GM18868 (cell line): Measurements from ENCODE around the gene AURKAIP1.
A peak's percentile ranks its signal among the peaks of the same experiment; 100 is the strongest.

ENCODE experiments used
- ATAC-seq: cut with Tn5 transposase; IDR thresholded peaks from one replicate; pipeline ENCODE4 v1.9.1; 2021; ENCODE audit warnings: mild to moderate bottlenecking, moderate library complexity; ENCODE audit not compliant: unreplicated experiment

AURKAIP1 gene

DNA sequence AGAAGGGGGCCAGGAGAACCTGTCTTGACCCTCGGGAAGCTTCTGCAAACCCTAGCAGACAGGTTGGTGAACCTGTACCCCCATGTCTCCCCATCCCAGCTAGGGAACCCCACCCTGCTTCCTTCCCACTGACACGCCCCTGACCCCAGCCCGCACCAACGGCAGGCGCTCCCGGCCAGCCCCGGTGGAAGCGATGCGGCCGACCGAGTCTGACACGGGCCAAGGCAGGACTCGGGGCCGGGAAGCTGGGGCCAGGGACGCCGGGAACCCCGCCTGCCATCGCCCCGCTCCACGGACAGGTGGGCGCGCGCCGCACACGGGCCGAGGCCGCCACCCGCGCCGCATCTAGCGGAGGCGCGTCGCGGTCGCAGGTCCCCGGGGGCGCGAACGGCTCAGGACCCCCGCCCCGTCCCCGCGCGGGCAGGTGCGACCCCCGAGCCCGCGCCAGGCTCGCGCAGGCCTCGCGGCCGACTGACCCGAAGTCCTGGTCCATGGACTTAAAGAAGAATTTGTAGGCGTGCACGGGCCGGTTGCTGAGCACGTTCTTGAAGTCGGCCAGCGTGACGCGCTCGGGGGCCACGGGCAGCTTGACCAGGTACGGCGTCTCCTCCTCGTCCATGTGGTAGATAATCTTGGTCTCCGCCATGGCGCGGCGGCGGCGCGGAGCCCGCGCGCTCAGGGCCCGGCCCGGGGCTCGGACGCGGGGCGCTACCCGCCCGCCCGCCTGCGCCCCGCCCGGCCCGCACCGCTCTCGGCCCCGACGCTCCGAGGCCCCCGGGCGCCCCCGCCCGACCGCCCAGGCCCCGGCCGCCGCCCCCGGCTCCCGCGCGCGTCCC lies 26.4 kb downstream of the AURKAIP1 start:
- ATAC-seq: peak; percentile 29

DNA sequence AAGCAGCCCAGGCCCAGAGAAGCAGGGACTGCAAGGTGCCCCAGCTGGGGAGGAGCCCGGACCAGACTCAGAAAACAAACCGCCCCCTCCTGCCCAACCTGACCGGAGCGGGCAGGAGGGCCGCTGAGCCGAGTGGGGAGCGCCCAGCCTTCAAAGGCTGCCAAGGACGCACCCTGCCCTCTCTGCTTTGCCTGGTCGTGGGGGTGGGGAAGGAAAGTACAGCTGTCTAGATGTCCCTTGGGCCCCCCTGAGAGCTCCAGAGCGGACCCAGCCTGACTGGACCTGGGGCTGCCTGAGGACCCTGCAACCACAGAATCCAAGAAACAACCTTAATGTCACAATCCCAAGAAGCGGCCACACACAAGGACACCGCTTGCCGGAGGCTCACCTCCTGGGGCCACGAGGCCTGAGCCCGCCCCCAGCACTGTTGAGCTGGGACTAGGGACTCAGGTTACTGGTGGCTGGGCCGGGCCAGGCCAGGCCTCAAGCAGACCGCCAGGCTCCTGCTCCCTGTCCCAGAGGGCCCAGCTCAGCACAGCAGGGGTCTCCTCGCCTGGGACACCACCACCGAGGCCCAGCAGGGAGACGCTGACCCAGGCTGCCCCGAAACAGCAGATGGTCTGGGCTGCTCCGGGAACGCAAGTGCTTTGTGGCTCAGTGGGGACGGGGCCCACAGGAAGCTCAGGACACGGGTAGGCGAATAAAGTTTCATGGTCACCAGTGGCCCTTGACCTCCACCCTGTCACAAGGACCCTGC lies 27.2 kb downstream of the AURKAIP1 start:
- ATAC-seq: no peak

DNA sequence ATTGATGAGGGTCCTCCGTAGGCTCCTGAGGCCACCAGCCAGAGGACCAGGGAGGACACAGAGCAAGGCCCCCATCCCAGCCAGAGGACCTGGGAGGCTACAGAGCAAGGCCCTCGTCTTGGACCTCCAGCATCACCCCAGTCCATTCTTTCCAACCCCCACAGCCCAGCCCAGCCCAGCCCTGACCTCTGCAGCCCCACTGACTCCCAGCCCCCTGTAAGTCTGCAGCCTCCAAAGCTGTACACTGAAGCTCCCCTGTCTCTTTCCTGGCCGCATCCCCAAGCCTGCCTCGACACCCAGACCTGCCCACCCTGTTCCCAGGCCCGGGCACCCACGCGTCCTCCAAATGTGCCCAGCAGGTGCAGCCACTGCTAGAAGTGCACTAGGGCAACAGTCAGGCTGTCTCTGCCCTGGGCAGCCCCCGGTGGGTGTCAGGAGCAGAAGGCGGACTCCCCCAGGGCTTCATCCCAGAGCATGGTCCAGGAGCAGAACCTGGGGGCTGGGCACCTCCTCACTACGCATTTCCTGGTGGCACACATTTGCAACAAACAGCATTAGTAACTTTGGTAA lies 27.9 kb downstream of the AURKAIP1 start:
- ATAC-seq: no peak

DNA sequence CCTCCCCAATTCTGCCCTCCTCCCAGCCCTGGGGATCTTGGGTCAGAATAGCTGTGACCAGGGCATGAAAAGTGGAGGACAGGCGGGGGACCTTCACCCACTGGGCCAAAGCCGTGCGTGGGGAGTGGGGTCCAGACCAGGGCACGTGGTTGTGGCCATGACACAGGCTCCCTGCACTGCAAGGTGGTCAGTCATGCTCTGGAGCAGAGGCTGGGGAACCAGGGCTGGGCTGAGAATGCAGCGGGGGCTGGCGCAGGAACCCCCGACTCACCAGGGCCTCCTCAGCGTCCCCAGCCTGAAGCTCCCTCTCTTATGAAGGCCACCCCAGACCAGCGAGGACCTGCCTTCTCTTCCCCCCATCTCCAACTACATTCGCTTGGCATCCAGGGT lies 28.5 kb downstream of the AURKAIP1 start:
- ATAC-seq: no peak

DNA sequence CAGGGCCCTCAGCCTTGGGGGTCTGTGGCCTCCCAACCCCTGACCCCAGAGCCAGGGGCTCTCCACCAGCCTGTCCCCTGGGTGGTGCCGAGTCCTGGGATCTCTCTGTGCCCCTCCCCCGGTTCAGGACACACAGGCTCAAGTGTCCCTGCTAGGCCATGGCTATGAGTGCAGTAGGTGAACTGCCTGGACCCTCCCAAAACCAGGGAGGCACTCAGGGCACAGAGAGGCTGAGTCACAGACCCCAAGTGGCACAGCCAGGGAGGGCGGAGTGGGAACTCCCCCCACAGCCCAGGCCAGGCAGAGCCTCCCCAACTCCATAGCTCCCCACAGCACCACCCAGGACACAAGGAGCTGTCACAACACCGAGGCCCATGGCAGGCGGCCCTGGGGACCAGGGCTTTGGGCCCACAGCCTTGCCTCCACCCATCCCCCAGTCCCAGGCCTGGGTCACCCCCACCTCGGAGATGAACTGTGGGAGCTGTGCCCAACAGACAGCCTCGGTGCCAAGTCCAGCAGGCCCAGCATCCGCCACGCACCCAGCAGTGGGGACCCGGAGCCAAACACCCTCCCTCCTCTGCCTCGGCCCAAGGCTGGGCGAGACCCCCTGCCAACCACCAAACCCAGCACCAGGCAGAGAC lies 29.0 kb downstream of the AURKAIP1 start:
- no peak for ATAC-seq

DNA sequence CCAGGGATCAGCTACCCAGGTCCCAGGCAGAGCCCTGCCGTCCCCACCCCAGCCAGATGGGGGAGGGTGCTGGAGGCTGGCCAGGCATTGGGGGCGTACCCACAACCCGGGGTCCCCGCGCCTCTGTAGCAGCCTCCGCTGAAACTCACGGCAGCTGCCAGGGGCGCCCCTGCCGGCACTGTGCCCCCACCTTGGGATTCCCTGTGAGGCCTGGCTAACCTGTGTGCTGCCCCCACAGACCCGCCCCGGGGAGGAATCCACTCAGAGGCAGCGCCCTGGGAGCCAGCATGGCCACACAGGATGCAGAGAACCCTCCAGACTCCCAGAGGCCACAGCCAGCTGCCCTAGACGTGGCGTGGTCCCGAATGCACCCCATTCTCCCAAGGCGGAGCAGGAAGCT lies 29.6 kb downstream of the AURKAIP1 start:
- no peak for ATAC-seq

DNA sequence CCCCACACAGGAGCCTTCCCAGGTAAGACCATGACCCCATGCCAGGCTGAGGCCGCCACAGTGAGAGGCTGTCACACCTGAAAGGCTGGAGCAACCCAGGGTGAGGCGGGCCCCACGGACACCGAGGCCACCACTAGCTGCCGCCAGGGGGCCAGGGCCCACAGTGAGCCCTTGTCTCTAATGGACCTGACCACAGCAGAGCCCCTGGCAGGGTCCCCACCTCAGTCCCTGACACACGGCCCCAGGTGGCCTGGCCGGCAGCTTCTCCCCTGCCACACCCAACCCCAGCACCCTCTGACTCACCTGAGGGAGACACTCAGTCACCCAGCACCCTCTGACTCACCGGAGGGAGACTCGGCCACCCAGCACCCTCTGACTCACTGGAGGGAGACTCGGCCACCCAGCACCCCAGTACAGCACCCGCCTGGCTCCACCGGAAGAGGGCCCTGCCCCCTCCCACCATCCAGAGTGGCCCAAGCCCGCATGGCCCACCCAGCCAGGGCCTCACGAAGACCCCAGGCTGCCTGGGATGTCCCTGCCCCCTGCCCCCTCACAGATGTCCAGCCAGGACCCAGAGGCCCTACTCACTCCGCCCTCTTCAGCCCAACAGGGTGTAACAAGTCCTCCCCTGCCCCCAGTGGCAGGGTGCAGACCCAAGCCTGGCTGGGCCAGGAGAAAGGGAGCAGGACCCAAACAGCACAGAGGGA lies 30.2 kb downstream of the AURKAIP1 start:
- no peak for ATAC-seq

DNA sequence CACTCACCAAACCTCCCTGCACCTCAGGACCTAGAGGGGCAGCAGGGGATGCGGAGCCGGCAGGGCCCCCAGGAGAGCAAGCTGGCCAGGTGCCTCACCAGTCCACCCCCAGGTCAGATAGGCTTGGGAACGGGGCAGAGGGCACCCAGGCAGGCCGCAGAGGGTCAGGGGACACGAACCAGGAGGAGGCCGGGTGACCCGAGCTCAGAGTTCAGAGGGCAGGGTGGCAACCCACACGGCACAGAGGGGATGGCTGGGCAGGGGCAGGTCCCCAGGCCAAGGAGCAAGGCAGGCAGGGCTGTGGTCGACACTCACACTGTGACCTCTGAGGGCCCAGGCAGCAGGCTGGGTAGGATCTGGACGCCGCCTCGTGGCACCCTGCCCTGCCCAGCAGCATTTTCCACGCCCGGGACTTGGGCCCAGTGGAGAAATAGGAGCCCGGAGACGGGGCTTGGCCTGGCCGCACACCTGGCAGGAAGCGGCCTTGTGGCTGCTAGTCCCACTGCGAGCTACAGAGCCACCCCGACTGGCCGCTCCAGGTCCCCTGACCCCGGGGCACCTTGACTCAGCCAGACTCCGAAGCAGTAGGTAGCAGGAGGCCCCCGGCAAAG lies 31.1 kb downstream of the AURKAIP1 start:
- ATAC-seq: no peak

DNA sequence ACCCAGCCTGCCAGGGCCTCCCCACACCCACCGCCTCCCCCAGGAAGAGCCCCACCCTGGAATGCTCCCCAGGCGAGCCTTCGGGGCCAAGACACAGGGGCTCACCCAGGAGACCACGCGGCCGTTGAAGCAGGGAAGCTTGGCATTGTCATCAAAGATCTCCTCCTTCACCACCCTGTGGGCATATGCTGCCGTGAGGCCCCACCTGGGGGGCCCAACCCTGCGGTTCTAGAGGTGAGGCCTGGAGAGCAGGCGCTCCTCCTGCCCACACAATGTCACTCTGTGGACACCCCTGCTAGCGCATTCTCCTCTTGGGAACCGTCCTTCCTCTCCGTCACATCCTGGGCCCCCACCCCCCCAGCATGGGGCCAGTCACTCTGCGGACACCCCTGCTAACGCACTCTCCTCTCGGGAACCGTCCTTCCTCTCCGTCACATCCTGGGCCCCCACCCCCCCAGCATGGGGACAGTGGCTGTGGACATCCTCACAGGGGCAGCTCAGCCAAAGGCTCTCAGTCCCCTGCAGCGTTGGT lies 32.4 kb downstream of the AURKAIP1 start:
- no peak for ATAC-seq

DNA sequence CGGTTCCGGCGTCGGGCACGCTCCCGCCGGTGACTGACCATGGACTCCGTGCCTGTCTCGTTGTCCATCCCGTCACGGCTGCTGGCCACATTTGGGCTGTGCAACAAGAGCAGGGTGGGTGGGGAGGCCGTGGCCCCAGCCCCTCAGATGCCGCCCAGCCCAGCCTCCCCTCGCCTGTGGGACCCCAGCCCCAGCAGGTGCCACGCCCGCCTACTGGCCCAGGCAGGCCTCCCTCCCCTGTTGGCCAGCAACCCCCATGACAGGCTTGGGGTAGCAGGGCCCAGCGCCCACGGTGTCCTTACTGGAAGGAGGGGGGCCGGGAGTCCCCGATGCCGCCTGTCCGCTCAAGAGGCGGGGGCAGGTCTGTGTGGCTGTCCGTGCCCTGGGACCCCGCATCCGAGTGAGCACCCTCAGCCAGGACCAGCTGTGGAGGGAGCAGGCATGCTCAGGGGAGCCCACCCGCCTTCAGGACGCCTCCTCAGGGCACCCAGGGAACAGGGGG lies 32.9 kb downstream of the AURKAIP1 start:
- no peak for ATAC-seq

DNA sequence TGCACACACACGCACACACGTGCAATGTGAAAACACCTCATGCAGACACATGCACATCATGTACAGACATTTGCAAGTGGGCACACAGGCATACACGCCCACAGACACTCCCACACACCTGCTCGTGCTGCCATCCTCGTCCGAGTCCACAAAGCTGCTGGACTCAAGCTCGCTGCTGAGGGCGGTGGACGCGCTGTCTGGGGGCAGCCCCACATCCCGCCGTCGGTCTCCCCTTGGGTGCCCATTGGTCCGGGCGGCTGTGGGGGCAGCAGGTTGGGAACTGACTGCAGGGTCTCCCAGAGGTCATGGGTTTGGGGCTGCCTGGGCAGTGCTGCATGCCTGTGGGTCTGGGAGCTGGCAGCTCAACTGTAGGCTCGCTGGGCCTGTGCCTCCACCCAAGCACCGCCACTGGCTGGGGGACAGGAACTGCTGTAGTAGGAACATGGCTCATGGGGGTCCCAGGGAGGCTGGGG lies 33.4 kb downstream of the AURKAIP1 start:
- no peak for ATAC-seq

DNA sequence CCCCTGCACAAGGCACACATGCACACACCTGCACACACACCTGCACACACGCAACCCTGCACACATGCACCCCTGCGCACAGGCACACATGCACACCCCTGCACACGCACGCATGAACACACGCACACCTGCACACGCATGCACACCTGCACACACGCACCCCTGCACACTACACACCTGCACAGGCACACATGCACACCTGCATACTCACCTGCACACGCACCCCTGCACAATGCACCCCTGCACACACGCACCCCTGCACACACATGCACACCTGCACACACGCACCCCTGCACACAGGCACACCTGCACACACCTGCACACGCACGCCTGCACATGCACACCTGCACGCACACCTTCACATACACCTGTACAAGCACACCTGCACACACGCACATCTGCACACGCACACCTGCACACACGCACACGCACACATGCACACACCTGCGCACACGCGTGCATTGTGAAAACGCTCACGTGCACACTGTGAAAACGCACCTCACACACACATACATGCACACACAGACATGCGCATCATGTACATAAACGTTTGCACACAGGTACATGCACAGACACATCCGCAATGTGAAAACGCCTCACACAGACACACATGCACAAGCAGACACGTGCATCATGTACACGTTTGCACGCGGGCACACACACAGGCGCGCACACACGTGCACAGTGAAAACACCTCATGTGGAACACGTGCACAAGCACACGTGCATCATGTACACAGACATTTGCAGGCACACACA lies 34.0 kb downstream of the AURKAIP1 start:
- no peak for ATAC-seq

DNA sequence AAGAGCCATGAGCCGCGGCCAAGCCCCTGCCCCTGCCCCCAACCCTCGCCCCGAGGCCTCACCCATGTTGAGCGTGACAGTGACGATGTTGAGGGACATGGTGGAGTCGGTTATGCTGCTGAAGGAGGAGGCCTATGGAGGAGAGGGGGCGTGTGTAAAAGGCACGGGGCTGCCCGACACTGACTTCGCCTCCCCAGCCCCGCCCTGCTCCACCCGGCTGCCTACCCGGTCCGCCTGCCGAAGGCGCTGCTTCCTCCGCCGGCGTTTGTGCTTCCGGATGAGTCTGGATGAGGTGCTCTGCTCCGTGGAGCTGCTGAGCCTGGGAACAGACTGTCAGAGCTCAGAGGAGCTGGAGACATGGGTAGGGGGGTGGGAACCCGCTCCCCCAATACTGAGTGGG lies 34.8 kb downstream of the AURKAIP1 start:
- ATAC-seq: no peak

DNA sequence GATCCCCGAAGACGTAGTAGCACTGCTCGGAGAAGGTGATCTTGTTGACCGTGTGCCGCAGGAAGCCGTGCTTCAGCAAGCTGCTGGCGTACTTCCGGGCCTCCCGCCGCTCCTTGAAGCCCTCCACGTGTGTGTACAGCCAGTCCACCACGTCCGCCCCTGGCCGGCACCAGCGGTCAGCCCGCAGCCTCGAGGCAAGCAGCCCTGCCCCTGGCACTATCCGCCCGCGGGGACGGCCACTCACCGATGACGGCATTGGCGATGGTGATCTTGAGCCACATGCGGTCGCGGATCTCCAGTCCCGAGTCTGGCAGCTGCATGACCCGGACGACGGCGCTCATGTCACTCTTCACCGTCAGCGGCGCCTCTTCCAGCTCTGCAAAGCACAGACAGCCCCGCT lies 36.7 kb downstream of the AURKAIP1 start:
- no peak for ATAC-seq

DNA sequence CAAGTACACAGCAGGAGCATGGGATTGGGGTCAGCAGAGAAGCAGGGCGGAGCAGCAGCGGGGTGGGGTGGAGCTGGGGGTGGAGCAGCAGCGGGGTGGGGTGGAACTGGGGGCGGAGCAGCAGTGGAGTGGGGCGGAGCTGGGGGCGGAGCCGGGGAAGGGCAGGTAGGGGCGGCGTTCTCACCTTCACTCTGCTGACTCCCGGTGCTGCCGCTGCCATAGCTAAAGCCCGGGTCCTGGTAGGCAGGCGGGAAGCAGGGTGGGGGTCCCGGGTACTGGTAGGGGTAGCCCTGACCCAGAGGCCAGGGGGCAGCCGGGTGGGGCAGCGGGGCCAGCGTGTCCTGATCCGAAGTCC lies 37.2 kb downstream of the AURKAIP1 start:
- no peak for ATAC-seq

DNA sequence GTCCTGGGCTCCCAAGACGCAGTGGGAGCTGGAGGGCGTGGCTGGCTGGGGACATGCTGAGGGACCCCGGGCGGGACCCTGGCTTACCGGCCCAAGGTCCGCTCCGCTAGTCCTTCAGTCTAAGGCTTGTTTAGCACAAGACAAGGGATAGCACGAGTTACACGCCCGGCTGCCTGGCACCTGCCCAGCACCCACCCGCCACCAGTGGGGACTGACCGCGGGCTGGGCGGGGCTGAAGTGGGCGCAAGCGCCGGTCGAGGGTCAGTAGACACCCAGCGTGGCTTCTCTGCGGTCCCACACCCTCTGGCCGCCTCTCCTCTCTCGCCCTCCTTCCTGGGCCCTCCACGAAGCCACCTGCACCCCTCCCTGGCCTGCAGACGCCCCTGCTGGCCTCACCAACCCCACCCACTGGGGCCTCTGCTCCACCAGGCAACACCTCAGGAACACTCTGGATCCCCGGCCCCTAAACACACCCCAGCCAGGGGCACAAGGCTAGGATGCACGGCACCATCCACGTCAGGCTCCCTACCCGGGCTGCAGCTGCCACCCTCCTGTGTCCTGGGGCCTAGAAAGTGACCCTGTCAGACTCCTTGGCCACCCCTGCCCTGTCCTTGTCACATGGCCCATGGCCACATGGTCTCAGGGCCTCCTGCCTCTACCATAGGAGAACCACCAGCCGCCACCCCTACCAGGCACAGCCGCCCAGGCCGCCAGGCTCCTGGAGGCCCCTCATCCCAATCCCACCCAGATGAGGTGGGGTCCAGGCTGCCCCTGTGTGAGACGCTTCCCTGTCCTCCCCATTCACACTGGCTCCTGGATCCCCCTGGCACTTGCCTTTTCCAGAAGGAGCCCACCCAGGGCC lies 37.8 kb downstream of the AURKAIP1 start:
- ATAC-seq: no peak

DNA sequence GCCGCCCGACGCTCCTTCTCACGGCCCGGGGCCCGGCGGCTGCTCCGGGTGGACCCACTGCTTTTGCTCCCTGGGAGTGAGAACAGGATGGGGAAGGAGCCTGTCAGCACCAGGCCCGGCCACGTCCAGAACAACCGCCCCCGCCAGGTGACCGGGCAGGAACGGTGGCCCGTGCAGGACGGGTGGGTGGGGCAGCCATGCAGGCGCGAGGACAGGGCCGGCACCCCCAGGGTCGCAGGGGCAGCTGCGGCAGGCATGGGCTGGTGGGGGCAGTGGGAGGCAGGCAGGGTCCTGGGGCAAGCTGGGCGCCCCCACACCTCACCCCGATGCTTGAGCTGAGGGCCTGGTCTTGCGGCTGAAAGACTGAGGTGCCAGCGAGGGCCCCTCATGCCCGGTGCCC lies 38.6 kb downstream of the AURKAIP1 start:
- no peak for ATAC-seq

DNA sequence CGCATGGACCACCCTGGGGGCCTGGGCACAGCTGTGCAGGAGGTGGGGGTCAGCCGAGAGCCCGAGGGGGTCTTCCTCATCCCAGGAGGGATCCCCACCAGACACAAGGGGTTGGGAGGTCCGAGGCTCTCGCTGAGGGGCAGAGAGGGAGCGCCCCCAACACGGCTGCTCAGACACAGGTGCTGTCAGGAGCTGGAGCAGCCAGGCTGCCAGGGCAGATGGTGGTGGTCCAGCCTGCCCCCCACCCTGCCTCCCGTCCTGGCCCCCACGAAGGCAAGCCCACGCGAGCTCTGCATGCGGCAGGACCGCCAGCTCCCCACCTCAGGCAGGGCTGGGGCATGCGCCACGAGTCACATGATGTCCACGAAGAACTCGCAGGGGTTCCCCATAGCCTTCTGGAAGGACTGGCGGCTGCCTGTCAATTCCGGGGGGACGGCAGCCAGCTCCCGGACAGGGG lies 39.2 kb downstream of the AURKAIP1 start:
- no peak for ATAC-seq
